ENCODE data around the gene GJB3.

GJB3 gene

DNA sequence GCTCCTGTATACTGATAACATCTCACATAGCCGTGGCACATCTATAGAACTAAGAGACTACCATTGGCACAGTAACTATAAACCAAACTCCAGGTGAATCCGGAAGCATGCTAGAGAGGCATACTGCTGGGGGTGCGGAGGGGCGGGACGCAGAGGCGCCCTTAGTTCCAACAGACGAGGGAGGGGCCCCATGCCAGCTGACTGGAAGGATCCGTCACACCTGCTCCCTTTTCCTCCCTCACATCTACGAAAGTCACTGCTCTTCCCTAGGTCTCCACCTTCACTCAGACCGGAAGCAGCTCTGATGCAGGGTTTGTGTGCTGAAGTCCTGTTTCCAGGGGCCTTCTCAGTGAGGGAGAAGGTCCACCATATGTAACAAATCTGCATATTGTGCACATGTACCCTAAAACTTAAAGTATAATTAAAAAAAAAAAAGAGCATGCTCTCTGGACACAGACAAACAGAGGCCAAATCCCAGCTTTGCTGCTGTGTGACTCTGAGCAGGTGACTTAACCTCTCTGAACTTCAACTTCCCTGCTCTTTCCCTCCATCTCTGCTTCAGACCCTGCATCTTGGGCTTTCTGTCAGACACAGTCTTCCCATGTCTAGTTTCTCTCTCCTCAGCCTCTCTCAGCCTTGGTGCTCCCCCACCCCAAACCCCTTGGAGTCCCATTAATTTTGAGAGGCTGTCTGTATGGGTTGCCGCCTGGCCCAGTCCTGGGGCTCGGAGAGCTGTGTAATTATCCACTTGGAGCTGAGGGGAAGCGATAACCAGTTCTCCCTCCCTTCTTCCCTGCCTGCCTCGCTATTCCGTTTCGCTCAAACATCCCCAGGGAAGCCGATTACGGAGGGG lies 34.0 kb upstream of the GJB3 start:
- no peak for TF ChIP-seq POLR2AphosphoS5 (IDR thresholded peaks at IDR 0.05; ENCODE audit: low read depth, low read length)
- no peak for TF ChIP-seq SIN3A (IDR thresholded peaks at IDR 0.05; ENCODE audit: borderline replicate concordance, insufficient read depth, low read length)
- TF ChIP-seq, protein P1, sequence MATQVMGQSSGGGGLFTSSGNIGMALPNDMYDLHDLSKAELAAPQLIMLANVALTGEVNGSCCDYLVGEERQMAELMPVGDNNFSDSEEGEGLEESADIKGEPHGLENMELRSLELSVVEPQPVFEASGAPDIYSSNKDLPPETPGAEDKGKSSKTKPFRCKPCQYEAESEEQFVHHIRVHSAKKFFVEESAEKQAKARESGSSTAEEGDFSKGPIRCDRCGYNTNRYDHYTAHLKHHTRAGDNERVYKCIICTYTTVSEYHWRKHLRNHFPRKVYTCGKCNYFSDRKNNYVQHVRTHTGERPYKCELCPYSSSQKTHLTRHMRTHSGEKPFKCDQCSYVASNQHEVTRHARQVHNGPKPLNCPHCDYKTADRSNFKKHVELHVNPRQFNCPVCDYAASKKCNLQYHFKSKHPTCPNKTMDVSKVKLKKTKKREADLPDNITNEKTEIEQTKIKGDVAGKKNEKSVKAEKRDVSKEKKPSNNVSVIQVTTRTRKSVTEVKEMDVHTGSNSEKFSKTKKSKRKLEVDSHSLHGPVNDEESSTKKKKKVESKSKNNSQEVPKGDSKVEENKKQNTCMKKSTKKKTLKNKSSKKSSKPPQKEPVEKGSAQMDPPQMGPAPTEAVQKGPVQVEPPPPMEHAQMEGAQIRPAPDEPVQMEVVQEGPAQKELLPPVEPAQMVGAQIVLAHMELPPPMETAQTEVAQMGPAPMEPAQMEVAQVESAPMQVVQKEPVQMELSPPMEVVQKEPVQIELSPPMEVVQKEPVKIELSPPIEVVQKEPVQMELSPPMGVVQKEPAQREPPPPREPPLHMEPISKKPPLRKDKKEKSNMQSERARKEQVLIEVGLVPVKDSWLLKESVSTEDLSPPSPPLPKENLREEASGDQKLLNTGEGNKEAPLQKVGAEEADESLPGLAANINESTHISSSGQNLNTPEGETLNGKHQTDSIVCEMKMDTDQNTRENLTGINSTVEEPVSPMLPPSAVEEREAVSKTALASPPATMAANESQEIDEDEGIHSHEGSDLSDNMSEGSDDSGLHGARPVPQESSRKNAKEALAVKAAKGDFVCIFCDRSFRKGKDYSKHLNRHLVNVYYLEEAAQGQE (IDR thresholded peaks at IDR 0.05; ENCODE audit: insufficient read depth in 1 of 2, low read depth in 2 of 2, low read length in 2 of 2), result no peak
- TF ChIP-seq FOXP2 (optimal IDR thresholded peaks at IDR 0.05; ENCODE audit: borderline replicate concordance, extremely low read depth, extremely low read length, insufficient read depth), result no peak
- TF ChIP-seq TAF1 (IDR thresholded peaks at IDR 0.05; ENCODE audit: borderline replicate concordance, insufficient read depth, low read length), result no peak

- no peak for TF ChIP-seq TAF1 (IDR thresholded peaks at IDR 0.05; ENCODE audit: borderline replicate concordance, insufficient read depth, low read length)
- TF ChIP-seq POLR2AphosphoS5 (IDR thresholded peaks at IDR 0.05; ENCODE audit: low read depth, low read length), result no peak
- no peak for TF ChIP-seq SIN3A (IDR thresholded peaks at IDR 0.05; ENCODE audit: borderline replicate concordance, insufficient read depth, low read length)
- TF ChIP-seq, protein P1 (IDR thresholded peaks at IDR 0.05; ENCODE audit: insufficient read depth in 1 of 2, low read depth in 2 of 2, low read length in 2 of 2), result no peak
- TF ChIP-seq FOXP2 (optimal IDR thresholded peaks at IDR 0.05; ENCODE audit: borderline replicate concordance, extremely low read depth, extremely low read length, insufficient read depth), result no peak
Measured at GRCh38 chr1:34747638-34747941, 33.4 kb upstream of the GJB3 start.

GRCh38 chr1:34749992-34750391 lies 31.0 kb upstream of the GJB3 start:
- TF ChIP-seq FOXP2 (optimal IDR thresholded peaks at IDR 0.05; ENCODE audit: borderline replicate concordance, extremely low read depth, extremely low read length, insufficient read depth), result no peak
- TF ChIP-seq, protein P1 (IDR thresholded peaks at IDR 0.05; ENCODE audit: insufficient read depth in 1 of 2, low read depth in 2 of 2, low read length in 2 of 2), result no peak
- no peak for TF ChIP-seq POLR2AphosphoS5 (IDR thresholded peaks at IDR 0.05; ENCODE audit: low read depth, low read length)
- no peak for TF ChIP-seq TAF1 (IDR thresholded peaks at IDR 0.05; ENCODE audit: borderline replicate concordance, insufficient read depth, low read length)
- TF ChIP-seq SIN3A (IDR thresholded peaks at IDR 0.05; ENCODE audit: borderline replicate concordance, insufficient read depth, low read length), result no peak

- TF ChIP-seq SIN3A (IDR thresholded peaks at IDR 0.05; ENCODE audit: borderline replicate concordance, insufficient read depth, low read length), result no peak
- no peak for TF ChIP-seq FOXP2 (optimal IDR thresholded peaks at IDR 0.05; ENCODE audit: borderline replicate concordance, extremely low read depth, extremely low read length, insufficient read depth)
- TF ChIP-seq TAF1 (IDR thresholded peaks at IDR 0.05; ENCODE audit: borderline replicate concordance, insufficient read depth, low read length), result no peak
- TF ChIP-seq POLR2AphosphoS5 (IDR thresholded peaks at IDR 0.05; ENCODE audit: low read depth, low read length), result no peak
- TF ChIP-seq, protein P1 (IDR thresholded peaks at IDR 0.05; ENCODE audit: insufficient read depth in 1 of 2, low read depth in 2 of 2, low read length in 2 of 2), result no peak
Measured at GRCh38 chr1:34750610-34751009, 30.4 kb upstream of the GJB3 start.

All from PFSK-1 (cell line).